A549 treated with ZK216348 at 1 μM for 4 hours (cell line): Measurements from ENCODE around the gene TNPO1. TPM values are rescaled to one million over a fixed set of nuclear protein-coding genes. Genes with fewer than 3 reads are reported as not detected.

Experiments used
- total RNA-seq: library from RNA; stranded (reverse); fragments of 200-300 nt; extraction: Qiagen RNA extraction; gene quantifications from 5 replicates; pipeline ENCODE4 v1.2.3, GENCODE V29; 2022; ENCODE audit warnings: low read depth

Gene TNPO1
- total RNA-seq, result 120 to 152 TPM (median 129 TPM) in 5 replicates

DNA sequence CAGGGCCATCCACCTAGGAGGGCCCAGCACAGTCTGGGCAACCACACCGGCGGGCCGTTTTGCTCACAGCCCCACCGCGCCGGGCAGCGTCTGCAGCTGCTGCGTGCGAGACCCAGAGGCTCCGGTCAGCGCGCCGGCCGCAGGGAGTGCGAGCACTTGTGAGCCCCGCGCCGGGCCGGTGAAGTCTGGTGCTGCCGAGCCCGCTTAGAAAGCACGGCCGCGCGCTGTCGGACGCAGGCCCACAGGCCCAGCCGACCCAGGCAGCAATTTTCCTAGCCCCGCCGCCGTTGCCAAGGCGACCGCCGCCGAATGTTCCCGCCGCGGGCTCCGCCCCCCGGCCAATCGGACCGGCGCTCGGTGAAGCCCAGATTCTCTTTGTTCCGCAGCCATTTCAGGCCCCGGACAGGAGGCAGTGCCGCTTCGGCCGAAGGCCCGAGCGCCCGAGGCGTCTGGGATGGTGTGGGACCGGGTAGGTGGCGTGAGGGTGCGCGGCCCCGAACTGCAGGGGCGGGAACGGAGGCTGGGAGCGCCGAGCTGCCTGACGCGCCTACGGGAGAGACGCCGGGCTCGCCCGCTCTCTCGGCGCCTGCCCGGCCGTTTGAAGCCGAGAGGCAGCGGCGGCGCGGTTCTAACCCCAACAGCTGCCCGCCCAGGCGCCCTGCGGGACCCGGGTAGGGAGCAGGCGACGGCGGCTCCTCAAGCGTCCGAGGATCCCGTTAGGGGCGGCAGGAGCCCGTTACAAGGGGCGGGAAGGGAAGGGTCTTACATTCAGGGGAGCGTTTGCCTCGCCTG, at the start of gene TNPO1:
Gene TNPO1 (plus strand): TSS at position 378 of the 792 bp plus-strand sequence. CDS start 77 bp downstream, at position 455.

DNA sequence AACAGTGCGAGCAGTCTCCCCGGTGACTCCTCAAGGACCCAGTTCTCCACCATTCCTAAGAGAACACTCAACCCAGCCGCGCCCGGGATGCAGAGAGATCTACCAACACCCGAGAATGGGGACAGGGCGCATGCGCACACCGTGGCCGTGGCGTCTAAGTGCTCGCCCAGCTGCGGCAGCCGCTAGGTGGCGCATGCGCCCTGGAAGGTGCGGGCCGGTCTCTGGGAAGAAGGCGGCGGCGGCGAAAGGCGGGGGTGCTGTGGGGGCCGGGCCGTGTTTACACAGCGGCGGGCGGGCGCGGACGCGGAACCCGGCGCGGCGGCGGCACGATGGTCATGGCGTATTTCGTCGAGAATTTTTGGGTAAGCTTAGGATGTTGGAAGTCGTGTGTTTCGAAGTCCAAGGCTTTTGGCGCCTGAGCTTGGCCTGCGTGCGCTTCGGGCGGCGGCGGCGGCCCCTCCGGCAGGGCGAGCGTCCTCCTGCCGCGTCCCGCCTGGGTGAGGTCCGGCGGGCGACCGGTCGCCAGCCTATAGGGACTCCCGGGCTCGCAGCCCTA, 139.4 kb downstream of the TNPO1 start, which contains the start of gene FCHO2:
Gene FCHO2 (plus strand): TSS at position 274 of the 556 bp plus-strand sequence. CDS start 56 bp downstream, at position 330.

Other genes starting within 250 kb of the TNPO1 start
- gene FCHO2, start 139.4 kb downstream of the TNPO1 start, total RNA-seq, result 11.6 to 19.1 TPM (median 14.1 TPM) in 5 replicates